ENCODE measurements around the gene CCL14.

CCL14 gene

GRCh38 chr17:35988164-35988563 lies 1.6 kb upstream of the CCL14 start:
- DNase-seq (ENCODE audit: low spot score) = no peak

GRCh38 chr17:35984140-35984539 lies 2.4 kb downstream of the CCL14 start:
- DNase-seq (ENCODE audit: low spot score) = no peak

GRCh38 chr17:35982409-35983191 lies 3.9 kb downstream of the CCL14 start:
- no peak for DNase-seq (ENCODE audit: low spot score)

- peak; percentile 43 for DNase-seq (ENCODE audit: low spot score)
These were observed 4.6 kb downstream of the CCL14 start for GRCh38 chr17:35981908-35982330.

- DNase-seq (ENCODE audit: low spot score) = peak; percentile 24
These were observed 5.3 kb downstream of the CCL14 start, which contains the start of gene CCL16 for GRCh38 chr17:35981246-35981645. Gene CCL16, minus strand, starts transcription at chr17:35981497. Its CDS starts 77 bp downstream, at chr17:35981420.

GRCh38 chr17:35978346-35978745 lies 8.2 kb downstream of the CCL14 start:
- no peak for DNase-seq (ENCODE audit: low spot score)

- no peak for DNase-seq (ENCODE audit: low spot score)
These were observed 9.0 kb downstream of the CCL14 start for GRCh38 chr17:35977509-35977908.

GRCh38 chr17:35973333-35974260 lies 12.9 kb downstream of the CCL14 start:
- no peak for DNase-seq (ENCODE audit: low spot score)

- DNase-seq (ENCODE audit: low spot score) = no peak
These were observed 13.6 kb downstream of the CCL14 start for GRCh38 chr17:35972945-35973332.

GRCh38 chr17:35972535-35972934 lies 14.0 kb downstream of the CCL14 start:
- DNase-seq (ENCODE audit: low spot score) = no peak

- DNase-seq (ENCODE audit: low spot score) = no peak
These were observed 14.5 kb downstream of the CCL14 start for GRCh38 chr17:35972066-35972465.

GRCh38 chr17:35969558-35970380 lies 16.8 kb downstream of the CCL14 start:
- peak; percentile 82 for DNase-seq (ENCODE audit: low spot score)

GRCh38 chr17:35968520-35969054 lies 17.9 kb downstream of the CCL14 start:
- DNase-seq (ENCODE audit: low spot score) = no peak

- DNase-seq (ENCODE audit: low spot score) = no peak
These were observed 21.3 kb downstream of the CCL14 start for GRCh38 chr17:35965272-35965671.

- no peak for DNase-seq (ENCODE audit: low spot score)
These were observed 22.9 kb downstream of the CCL14 start for GRCh38 chr17:35963663-35964062.

- DNase-seq (ENCODE audit: low spot score) = no peak
These were observed 32.8 kb downstream of the CCL14 start for GRCh38 chr17:35953720-35954119.

GRCh38 chr17:35949401-35949800 lies 37.1 kb downstream of the CCL14 start:
- no peak for DNase-seq (ENCODE audit: low spot score)

- DNase-seq (ENCODE audit: low spot score) = no peak
These were observed 38.4 kb downstream of the CCL14 start for GRCh38 chr17:35948092-35948491.

GRCh38 chr17:35947156-35947585 lies 39.4 kb downstream of the CCL14 start:
- peak; percentile 68 for DNase-seq (ENCODE audit: low spot score)

GRCh38 chr17:35944151-35944550 lies 42.4 kb downstream of the CCL14 start:
- DNase-seq (ENCODE audit: low spot score) = no peak

- DNase-seq (ENCODE audit: low spot score) = no peak
These were observed 43.0 kb downstream of the CCL14 start, which contains the start of gene LYZL6 for GRCh38 chr17:35943537-35943936. Gene LYZL6, minus strand, starts transcription at chr17:35943713. Its CDS starts 4,357 bp downstream, at chr17:35939356.

Measured in D341Med (cell line).